Measurements from ENCODE around the gene RAF1.
"Not testable (repeated sequence)": the region's sequence is repeated elsewhere in the genome, so short reads cannot be mapped to it uniquely, and the experiment has no call there.

RAF1 gene

DNA sequence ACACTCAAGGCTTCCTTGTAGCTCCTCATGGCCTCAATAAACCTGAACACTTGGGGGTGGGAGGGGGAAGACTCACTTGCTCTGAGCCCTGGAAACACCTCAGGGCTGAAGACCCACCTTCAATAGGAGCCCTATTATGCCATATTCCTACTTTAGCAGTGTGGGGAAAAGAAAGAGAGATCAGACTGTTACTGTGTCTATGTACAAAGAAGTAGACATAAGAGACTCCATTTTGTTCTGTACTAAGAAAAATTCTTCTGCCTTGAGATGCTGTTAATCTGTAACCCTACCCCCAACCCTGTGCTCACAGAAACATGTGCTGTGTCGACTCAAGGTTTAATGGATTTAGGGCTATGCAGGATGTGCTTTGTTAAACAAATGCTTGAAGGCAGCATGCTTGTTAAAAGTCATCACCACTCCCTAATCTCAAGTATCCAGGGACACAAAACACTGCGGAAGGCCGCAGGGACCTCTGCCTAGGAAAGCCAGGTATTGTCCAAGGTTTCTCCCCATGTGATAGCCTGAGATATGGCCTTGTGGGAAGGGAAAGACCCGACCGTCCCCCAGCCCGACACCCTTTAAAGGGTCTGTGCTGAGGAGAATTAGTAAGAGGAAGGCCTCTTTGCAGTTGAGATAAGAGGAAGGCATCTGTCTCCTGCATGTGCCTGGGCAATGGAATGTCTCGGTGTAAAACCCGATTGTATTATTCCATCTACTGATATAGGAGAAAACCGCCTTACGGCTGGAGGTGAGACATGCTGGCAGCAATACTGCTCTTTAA lies 10.2 kb upstream of the RAF1 start:
- H3K4me1 ChIP-seq (ENCODE audit: insufficient read depth, low read length); H3K27ac ChIP-seq (ENCODE audit: low read depth, low read length); H3K36me3 ChIP-seq (ENCODE audit: insufficient read depth, low read length); H3K27me3 ChIP-seq (ENCODE audit: control insufficient read depth in 1 of 2, insufficient read depth in 2 of 2, low read length in 2 of 2); H3K9ac ChIP-seq (ENCODE audit: low read length); H3K4me3 ChIP-seq (ENCODE audit: low read depth in 1 of 2, low read length in 2 of 2); H3K9me3 ChIP-seq (ENCODE audit: low read length): not testable (repeated sequence)

DNA sequence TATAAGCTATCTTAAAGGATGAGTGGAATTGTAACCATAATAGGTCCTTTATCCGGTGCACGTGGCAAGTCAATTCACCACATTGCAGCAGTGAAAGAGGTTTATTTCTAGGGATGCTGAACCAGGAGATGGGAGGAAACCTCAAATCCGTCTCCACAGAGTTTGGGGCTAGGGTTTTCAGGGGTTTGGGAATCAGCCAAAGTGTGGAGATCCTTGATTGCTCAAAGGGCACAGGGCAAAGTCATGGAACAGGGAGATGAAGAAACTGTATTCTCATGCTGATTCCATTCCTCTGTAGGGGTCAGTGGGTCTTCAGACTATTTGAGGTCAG lies 7.2 kb upstream of the RAF1 start:
- no peak overlapping the region for H3K9ac ChIP-seq (ENCODE audit: low read length)
- H3K4me1 ChIP-seq (ENCODE audit: insufficient read depth, low read length): no peaks in the 10 kb centered on the region
- H3K9me3 ChIP-seq (ENCODE audit: low read length): no peaks in the 10 kb centered on the region
- H3K4me3 ChIP-seq (ENCODE audit: low read depth in 1 of 2, low read length in 2 of 2): no peak overlapping the region
- H3K36me3 ChIP-seq (ENCODE audit: insufficient read depth, low read length): no peaks in the 10 kb centered on the region
- no peaks in the 10 kb centered on the region for H3K27me3 ChIP-seq (ENCODE audit: control insufficient read depth in 1 of 2, insufficient read depth in 2 of 2, low read length in 2 of 2)
- no peak overlapping the region for H3K27ac ChIP-seq (ENCODE audit: low read depth, low read length)

DNA sequence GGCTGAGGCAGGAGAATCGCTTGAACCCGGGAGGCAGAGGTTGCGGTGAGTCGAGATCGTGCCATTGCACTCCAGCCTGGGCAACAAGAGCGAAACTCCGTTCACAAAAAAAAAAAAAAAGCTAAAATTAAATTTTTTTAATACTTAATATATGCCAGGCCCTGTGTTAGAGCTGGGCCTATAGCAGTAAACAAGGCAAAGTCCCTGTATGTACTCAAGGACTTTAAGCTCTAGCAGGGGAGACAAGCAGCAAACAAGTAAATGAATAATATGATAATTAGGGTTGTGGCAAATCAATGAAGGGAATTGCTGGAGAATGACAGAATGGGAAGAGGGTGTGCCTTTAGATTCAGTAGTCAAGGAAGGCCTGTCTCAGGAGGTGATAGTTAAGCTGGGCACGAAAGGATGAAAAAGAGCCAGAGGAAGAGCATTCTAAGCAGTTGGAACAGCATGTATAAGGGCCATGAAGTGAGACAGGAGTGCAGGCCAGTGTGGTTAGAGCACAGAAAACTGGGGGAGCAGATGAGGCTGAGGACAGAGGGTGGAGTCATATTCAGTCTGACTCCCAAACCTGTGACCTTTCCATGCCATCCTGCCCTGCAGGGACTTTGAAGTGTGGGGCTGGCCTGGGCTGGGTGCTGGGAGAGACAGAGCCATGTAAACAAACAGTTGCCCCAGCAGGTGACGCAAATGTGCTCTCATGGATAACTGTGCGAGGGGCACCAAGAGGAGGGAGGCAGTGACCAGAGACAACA lies 6.6 kb upstream of the RAF1 start:
- no peaks in the 10 kb centered on the region for H3K9me3 ChIP-seq (ENCODE audit: low read length)
- no peaks in the 10 kb centered on the region for H3K27me3 ChIP-seq (ENCODE audit: control insufficient read depth in 1 of 2, insufficient read depth in 2 of 2, low read length in 2 of 2)
- no peak overlapping the region for H3K9ac ChIP-seq (ENCODE audit: low read length)
- no peak overlapping the region for H3K4me3 ChIP-seq (ENCODE audit: low read depth in 1 of 2, low read length in 2 of 2)
- H3K27ac ChIP-seq (ENCODE audit: low read depth, low read length): no peak overlapping the region
- no peaks in the 10 kb centered on the region for H3K4me1 ChIP-seq (ENCODE audit: insufficient read depth, low read length)
- H3K36me3 ChIP-seq (ENCODE audit: insufficient read depth, low read length): no peaks in the 10 kb centered on the region

DNA sequence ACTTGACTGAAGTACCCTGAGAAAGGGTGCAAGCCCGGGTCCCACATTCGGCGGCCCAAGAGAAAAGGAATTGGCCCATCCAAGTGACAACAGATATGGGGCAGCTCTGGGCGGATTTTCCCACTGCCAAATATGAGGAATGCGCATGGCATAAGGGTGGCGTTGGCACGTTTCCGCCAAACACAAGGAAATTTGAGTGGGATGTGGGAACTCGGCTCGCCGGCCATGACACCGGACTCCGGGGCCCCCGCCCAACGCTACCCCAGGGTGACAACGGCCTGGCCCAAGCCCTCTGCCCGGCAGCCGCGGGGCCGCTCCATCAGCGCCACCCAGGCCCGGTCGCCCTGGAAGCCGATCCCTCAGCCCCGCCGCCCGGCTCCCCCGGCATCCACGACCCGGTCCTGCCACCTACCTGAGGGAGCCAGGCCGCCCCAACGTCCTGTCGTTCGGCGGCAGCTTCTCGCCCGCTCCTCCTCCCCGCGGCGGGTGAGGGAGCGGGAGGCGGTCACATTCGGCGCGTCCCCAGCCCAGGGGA lies 449 bp downstream of the RAF1 start:
- no peaks in the 10 kb centered on the region for H3K36me3 ChIP-seq (ENCODE audit: insufficient read depth, low read length)
- H3K27me3 ChIP-seq (ENCODE audit: control insufficient read depth in 1 of 2, insufficient read depth in 2 of 2, low read length in 2 of 2): no peaks in the 10 kb centered on the region
- H3K4me3 ChIP-seq (ENCODE audit: low read depth in 1 of 2, low read length in 2 of 2): peak overlapping the region; percentile 84 to 98
- peaks cover 30% of the 10 kb centered on the region for H3K4me1 ChIP-seq (ENCODE audit: insufficient read depth, low read length)
- no peaks in the 10 kb centered on the region for H3K9me3 ChIP-seq (ENCODE audit: low read length)
- H3K27ac ChIP-seq (ENCODE audit: low read depth, low read length): peak overlapping the region; percentile 100
- peak overlapping the region; percentile 98 for H3K9ac ChIP-seq (ENCODE audit: low read length)

DNA sequence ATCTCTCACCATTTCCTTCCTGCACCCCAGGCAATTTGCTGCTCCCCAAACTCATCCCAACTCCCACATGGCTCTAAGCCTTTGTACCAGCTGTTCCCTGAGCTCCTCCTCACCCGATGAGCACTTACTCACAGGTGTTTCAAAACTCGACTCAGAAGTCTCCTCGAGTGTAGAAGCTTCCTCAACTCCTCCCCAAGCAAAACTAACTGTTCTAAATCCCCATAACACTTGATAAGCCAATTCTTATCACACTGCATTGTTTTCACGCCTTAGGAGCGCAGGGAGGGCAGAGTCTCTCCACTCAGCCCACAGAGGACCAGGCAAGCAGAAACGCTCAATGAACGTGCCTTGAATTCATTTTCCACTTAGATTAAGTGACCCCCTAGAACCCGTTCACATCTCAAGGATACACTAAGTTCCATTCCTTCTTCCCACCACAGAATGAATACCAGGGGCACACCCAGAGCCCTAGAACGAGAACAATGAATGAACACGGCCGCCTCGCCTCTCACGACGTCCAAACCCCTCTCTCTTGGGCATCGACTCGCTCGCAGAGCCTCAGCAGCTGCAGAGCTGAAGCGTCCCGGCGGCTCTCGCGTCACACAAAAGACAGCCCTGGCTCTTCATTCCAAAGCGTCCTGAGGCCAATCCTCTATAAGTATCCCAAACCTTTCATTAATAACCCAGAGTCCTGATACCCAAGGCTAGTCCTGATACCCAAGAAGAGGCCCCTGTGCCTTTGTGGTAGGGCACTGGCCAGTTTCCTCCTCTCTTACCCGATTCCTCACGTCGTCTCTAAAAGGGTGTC lies 1.1 kb downstream of the RAF1 start:
- no peaks in the 10 kb centered on the region for H3K36me3 ChIP-seq (ENCODE audit: insufficient read depth, low read length)
- peak overlapping the region; percentile 84 to 98 for H3K4me3 ChIP-seq (ENCODE audit: low read depth in 1 of 2, low read length in 2 of 2)
- H3K9ac ChIP-seq (ENCODE audit: low read length): peak overlapping the region; percentile 98
- H3K9me3 ChIP-seq (ENCODE audit: low read length): no peaks in the 10 kb centered on the region
- H3K27ac ChIP-seq (ENCODE audit: low read depth, low read length): peak overlapping the region; percentile 100
- H3K27me3 ChIP-seq (ENCODE audit: control insufficient read depth in 1 of 2, insufficient read depth in 2 of 2, low read length in 2 of 2): no peaks in the 10 kb centered on the region
- peaks cover 33% of the 10 kb centered on the region for H3K4me1 ChIP-seq (ENCODE audit: insufficient read depth, low read length)

DNA sequence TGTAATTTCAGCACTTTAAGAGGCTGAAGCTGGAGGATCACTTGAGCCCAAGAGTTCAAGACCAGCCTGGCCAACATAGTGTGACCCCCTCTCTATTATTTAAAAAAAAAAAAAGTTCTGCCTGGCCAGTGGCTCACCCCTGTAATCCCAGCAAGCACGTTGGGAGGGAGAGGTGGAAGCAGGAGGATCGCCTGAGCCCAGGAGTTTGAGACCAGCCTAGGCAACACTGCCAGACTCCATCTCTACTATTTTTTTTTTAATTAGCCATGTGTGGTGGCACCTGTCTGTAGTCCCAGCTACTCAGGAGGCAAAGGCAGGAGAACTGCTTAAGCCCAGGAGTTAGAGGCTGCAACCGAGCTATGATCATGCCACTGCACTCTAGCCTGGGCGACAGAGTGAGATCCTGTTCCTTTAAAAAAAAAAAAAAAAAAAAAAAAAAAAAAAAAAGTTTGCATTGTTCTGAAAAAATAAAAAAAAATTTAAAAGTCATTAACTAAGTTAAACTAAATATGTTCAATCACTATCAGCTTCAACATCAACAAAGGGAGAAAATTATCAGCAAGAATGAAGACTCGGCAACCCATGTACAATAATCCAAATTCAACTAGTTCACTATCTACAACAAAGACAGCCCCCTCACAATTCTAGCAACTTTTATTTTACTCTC lies 1.9 kb downstream of the RAF1 start:
- Histone ChIP-seq H3K36me3 (ENCODE audit: insufficient read depth, low read length) (no peaks in the 10 kb centered on the region), H3K9ac (ENCODE audit: low read length) (peak overlapping the region; percentile 98), H3K27me3 (ENCODE audit: control insufficient read depth in 1 of 2, insufficient read depth in 2 of 2, low read length in 2 of 2) (no peaks in the 10 kb centered on the region), H3K27ac (ENCODE audit: low read depth, low read length) (peak overlapping the region; percentile 100), H3K4me1 (ENCODE audit: insufficient read depth, low read length) (peaks cover 38% of the 10 kb centered on the region), H3K4me3 (ENCODE audit: low read depth in 1 of 2, low read length in 2 of 2) (peak overlapping the region; percentile 84 to 98), H3K9me3 (ENCODE audit: low read length) (no peaks in the 10 kb centered on the region)

DNA sequence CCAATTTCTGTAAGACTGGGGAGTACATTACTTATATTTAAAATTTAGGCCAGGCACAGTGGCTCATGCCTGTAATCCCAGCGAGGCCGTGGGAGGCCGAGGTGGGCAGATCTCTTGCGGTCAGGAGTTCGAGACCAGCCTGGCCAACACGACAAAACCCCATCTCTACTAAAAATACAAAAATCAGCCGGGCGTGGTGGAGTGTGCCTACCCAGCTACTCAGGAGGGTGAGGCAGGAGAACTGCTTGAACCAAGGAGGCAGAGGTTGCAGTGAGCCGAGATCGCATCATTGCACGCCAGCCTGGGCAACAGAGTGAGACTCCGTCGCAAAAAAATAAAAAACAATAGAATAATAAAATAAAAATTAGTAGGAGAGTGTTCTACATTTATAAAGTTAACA lies 2.5 kb downstream of the RAF1 start:
- not testable (repeated sequence) for H3K27me3 ChIP-seq (ENCODE audit: control insufficient read depth in 1 of 2, insufficient read depth in 2 of 2, low read length in 2 of 2); H3K36me3 ChIP-seq (ENCODE audit: insufficient read depth, low read length); H3K9me3 ChIP-seq (ENCODE audit: low read length); H3K4me3 ChIP-seq (ENCODE audit: low read depth in 1 of 2, low read length in 2 of 2); H3K27ac ChIP-seq (ENCODE audit: low read depth, low read length); H3K9ac ChIP-seq (ENCODE audit: low read length)
- peaks cover 45% of the 10 kb centered on the region for H3K4me1 ChIP-seq (ENCODE audit: insufficient read depth, low read length)

DNA sequence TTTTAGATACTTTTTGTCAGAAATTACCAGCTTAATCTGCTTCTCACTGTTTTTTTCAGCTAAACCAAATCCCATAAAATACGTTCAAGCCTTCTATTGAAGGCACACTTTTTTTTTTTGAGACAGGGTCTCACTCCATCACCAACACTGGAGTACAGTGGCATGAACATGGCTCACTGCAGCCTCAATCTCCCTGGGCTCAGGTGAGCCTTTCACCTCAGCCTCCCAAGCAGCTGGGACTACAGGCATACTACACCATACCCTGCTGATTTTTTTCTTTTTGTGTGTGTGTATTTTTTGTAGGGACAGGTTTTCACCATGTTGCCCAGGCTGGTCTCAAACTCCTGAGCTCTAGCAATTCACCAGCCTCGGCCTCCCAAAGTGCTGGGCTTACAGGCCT lies 3.7 kb downstream of the RAF1 start:
- Histone ChIP-seq H3K4me1 (ENCODE audit: insufficient read depth, low read length) (peaks cover 49% of the 10 kb centered on the region), H3K9me3 (ENCODE audit: low read length) (no peaks in the 10 kb centered on the region), H3K9ac (ENCODE audit: low read length) (no peak overlapping the region), H3K4me3 (ENCODE audit: low read depth in 1 of 2, low read length in 2 of 2) (no peak overlapping the region), H3K36me3 (ENCODE audit: insufficient read depth, low read length) (no peaks in the 10 kb centered on the region), H3K27me3 (ENCODE audit: control insufficient read depth in 1 of 2, insufficient read depth in 2 of 2, low read length in 2 of 2) (no peaks in the 10 kb centered on the region), H3K27ac (ENCODE audit: low read depth, low read length) (no peak overlapping the region)

DNA sequence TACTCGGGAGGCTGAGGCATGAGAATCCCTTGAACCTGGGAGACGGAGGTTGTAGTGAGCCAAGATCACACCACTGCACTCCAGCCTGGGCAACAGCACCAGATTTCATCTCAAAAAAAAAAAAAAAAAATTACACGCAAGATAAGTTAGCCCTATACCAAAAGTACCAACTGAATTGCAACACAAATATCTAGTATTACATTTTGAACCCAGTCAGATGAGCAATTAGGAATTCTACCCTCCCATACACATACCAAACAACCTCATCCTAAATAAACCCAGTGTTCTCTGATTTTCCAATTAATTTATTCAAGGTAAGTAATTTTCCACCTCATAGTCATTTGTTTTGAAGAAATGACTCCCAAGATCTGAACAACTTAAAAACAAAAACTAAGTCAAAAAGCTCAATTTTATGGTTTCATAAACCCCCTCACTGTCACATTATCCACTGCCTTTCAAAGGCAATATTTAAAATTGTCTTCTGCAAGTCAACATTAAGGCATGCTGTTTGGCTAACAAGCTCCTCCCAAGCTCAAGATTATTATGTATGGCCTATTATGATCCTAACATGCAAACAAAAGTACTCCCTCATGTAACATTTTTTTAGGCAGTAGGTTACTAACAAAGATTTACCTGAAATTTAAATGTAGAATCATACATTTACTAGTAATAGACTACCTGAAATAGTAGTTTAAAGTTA lies 4.5 kb downstream of the RAF1 start:
- no peak overlapping the region for H3K9ac ChIP-seq (ENCODE audit: low read length)
- H3K4me3 ChIP-seq (ENCODE audit: low read depth in 1 of 2, low read length in 2 of 2): no peak overlapping the region
- peaks cover 49% of the 10 kb centered on the region for H3K4me1 ChIP-seq (ENCODE audit: insufficient read depth, low read length)
- no peaks in the 10 kb centered on the region for H3K27me3 ChIP-seq (ENCODE audit: control insufficient read depth in 1 of 2, insufficient read depth in 2 of 2, low read length in 2 of 2)
- H3K36me3 ChIP-seq (ENCODE audit: insufficient read depth, low read length): no peaks in the 10 kb centered on the region
- no peak overlapping the region for H3K27ac ChIP-seq (ENCODE audit: low read depth, low read length)
- no peaks in the 10 kb centered on the region for H3K9me3 ChIP-seq (ENCODE audit: low read length)

DNA sequence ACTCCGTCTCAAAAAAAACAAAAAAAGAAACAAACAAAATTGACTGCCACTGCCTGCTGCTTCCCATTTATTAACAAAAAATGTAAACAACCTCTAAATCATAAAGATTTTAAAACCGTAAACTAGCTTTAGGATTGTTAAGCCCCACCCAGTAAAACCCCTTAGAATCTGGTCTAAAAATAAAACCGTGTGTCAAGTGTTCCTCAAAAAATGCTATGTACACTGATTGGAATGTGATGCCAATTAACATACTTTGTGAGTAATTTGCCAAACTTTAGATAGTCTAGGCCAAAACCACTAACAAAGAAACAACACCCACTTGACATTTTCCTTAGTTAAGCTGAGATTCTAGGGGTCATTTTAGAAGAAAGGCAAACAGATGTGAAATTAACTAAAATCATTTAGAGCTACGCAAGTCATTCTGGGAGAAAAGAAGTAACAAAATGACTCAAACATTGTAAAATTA lies 5.3 kb downstream of the RAF1 start:
- Histone ChIP-seq H3K27me3 (ENCODE audit: control insufficient read depth in 1 of 2, insufficient read depth in 2 of 2, low read length in 2 of 2) (no peaks in the 10 kb centered on the region), H3K9me3 (ENCODE audit: low read length) (no peaks in the 10 kb centered on the region), H3K27ac (ENCODE audit: low read depth, low read length) (no peak overlapping the region), H3K4me3 (ENCODE audit: low read depth in 1 of 2, low read length in 2 of 2) (no peak overlapping the region), H3K4me1 (ENCODE audit: insufficient read depth, low read length) (peaks cover 52% of the 10 kb centered on the region), H3K36me3 (ENCODE audit: insufficient read depth, low read length) (no peaks in the 10 kb centered on the region), H3K9ac (ENCODE audit: low read length) (no peak overlapping the region)

All from muscle layer of colon (tissue), 2 donors.